CD4-positive, alpha-beta T cell treated with Interleukin-17A for 1 hour (primary cell): Measurements from ENCODE around the gene CLSTN2.

Experiments used
- DNase-seq: peaks from one replicate; pipeline ENCODE4 v3.0.0-alpha.2; 2020

The CLSTN2 gene

GRCh38 chr3:140196970-140197369, 262.0 kb downstream of the CLSTN2 start:
- DNase-seq: no peak

GRCh38 chr3:140198242-140198641, 263.3 kb downstream of the CLSTN2 start:
- DNase-seq: no peak

DNA sequence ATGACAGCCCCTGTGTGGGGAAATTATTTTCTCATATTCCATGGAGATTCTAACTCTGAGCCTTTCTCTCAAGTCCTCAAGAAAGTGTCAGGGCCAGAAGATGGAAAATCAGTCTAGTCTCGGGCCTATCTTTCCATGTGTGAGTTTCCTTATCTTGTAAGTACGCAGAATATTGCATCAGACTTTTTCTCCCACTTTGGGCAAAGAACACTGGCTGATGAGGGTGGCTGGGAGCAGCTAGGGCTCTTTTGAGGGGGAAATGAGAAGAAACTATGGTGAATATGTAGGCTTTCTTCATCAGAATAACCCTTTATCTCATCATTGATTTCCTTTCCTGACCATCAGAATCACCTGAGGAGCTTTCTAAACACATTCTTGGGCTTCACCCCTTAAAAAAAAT, 264.0 kb downstream of the CLSTN2 start:
- no peak for DNase-seq

DNA sequence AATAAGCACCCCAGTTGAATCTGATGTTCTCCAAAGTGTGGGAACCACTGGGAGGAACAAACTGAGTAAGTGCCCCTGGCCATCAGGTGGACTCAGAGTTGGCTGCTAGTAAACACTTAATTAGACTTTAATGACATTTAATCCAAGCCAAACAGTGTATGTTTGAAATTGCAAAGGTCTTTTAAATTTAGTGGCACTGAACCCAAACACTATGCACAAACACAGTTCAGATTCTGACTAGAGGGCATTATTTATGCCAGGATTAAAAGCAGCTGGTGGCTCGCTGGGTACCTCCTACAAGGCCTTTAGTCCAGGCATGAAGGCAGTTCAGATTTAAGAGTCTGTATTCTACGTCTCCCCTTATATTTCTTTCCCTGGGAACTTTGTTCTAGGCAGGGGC, 264.8 kb downstream of the CLSTN2 start:
- DNase-seq: no peak

DNA sequence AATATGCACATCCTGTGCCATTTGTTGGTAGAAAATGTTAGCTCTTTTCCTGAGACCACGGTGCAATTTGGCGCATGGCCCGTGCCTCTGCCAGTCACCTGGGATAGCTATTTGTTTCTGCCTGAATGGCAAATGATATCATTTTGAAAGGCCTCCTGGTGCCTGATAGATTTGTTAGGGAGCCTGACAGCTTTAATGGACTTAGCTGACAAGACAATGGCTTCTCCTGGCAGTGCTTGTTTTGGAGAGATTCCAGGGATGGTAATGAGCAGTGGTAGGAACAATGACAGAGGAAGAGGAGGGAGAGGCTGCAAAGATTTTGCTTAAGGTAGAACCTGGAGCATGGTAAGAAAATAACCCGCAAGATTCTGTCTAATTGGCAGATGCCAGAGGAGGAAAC, 268.5 kb downstream of the CLSTN2 start:
- no peak for DNase-seq

- DNase-seq: no peak
Measured at GRCh38 chr3:140204271-140204984, 269.4 kb downstream of the CLSTN2 start.

GRCh38 chr3:140205598-140205997, 270.6 kb downstream of the CLSTN2 start:
- no peak for DNase-seq

- no peak for DNase-seq
Measured at GRCh38 chr3:140206196-140207040, 271.4 kb downstream of the CLSTN2 start.

- no peak for DNase-seq
Measured at GRCh38 chr3:140207541-140207940, 272.6 kb downstream of the CLSTN2 start.

- DNase-seq: no peak
Measured at GRCh38 chr3:140216249-140216648, 281.3 kb downstream of the CLSTN2 start.

- DNase-seq: no peak
Measured at GRCh38 chr3:140219291-140219690, 284.3 kb downstream of the CLSTN2 start.

DNA sequence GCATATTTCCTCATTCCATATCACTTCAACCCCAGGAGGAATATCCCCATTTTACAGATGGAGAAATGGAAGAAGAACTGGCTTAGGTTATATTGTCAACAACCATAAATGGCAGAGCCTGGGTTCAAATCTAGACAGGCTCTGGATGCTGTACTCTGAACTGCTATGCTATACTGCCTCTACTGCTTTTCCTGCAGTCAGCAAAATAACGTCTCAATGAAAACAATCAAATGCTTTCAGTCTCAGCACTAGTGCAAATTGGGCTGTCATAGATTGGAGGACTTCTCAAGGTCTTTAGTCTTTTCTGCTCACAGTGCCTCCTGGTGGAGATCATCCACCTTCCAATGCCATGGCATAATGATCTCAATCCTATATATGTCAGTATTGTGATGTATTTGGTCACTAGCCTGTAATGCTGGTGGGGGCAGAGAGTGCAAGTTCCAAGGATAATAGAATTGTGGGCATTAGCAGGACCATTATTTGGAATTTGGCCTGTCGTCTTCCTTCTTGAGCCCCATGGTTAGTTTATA, 285.0 kb downstream of the CLSTN2 start:
- DNase-seq: no peak

DNA sequence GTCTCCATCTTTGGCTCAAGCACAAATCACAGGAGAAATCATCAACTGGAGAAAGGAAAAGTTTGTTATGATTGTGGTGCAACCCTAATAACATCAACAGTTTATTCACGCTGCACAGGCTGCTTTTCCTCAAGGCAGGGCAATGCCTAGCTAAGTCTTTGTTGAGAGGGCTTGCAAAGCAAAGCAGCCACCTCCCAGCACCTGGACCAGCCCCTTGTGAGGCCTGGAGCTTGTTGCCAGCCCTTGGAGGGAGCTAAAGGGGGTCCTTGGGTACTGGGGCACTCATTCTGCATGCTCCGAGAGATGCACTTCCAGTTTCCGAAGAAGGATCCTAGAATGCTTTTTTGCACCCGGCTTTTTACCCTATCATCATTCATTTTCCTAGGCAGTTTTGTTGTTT, 288.2 kb downstream of the CLSTN2 start:
- DNase-seq: no peak

GRCh38 chr3:140223631-140224030, 288.6 kb downstream of the CLSTN2 start:
- no peak for DNase-seq

DNA sequence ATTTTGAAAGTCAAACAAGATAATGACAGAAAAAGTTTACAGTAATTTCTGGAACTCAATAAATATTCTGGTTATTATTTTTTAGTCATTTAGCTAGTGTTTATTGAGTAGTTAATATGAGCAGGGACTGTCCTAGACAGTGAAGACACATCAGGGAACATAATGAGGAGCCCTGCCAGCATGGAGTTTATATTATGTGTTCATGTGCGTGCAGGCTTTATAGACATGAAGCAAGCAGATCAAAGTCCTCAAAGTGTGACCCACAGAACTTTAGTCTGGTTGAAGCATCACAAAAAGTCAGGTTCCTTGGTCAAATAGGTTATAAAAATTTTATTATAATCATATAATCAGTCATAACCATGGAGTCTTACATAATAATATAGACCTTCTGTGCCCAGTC, 289.3 kb downstream of the CLSTN2 start:
- no peak for DNase-seq

- no peak for DNase-seq
Measured at GRCh38 chr3:140225996-140226395, 291.0 kb downstream of the CLSTN2 start.

DNA sequence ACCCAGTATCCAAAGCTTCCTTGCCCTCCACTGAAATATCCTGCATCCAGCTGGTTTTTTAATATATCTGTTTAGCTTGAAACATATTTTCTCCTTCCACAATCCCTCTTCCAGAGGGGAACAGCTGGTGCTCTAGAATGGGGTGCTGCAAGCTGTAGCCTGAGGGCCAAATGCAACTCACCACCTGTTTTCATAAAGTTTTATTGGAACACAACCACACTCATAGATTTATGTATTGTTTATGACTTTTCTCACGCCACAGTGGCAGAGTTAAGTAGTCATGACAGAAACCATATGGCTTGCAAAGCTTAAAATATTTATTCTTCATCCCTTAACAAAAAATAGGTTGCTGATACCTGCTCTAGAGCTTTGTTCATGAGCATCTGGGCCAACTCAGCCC, 298.7 kb downstream of the CLSTN2 start:
- DNase-seq: no peak

DNA sequence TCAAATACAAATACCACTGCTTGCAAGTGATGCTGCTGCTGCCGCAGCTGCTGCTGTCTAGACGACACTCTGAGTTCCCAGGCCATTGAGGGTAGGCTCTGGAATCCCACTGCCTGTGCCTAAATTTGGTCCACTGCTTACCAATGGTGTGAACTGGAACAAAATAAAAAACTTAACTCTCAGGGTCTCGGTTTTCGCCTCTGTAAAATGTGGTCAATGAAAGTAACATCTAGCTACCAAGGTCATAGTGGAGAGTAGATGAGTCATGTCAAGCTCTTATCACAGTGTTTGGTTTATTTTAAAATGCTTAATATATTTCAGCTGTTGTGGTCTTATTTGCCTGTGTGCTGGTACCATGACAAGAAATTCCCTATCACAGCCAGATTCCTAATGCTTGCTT, 299.3 kb downstream of the CLSTN2 start:
- DNase-seq: no peak

DNA sequence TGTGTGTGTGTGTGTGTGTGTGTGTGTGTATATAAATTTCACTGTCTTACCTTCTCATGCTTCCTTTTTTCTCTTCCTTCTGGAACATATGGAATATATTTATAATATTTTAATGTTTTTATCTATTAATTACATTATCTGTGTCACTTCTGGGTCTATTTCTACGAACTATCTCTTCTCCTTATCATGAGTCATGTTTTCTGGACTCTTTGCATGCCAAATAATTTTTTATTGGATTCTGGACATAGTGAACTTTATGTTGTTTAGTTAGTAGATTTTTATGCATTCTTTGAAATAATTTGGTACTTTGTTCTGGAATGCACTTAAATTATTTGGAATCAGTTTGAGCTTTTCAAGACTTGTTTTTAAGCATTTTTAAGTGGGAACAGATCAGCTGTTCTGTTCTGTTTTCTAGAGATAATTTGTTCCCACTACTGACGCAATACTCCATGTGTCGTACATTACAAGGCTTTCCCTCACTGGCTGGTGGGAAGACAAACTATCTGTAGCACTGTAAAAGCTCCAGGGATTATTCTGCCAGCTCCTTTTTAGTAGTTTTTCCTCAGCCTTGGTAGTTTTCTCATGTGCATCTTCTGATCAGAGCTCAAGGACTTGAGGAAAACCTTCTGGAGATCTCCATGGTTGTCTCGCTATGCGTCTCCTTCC, 302.0 kb downstream of the CLSTN2 start:
- DNase-seq: no peak

DNA sequence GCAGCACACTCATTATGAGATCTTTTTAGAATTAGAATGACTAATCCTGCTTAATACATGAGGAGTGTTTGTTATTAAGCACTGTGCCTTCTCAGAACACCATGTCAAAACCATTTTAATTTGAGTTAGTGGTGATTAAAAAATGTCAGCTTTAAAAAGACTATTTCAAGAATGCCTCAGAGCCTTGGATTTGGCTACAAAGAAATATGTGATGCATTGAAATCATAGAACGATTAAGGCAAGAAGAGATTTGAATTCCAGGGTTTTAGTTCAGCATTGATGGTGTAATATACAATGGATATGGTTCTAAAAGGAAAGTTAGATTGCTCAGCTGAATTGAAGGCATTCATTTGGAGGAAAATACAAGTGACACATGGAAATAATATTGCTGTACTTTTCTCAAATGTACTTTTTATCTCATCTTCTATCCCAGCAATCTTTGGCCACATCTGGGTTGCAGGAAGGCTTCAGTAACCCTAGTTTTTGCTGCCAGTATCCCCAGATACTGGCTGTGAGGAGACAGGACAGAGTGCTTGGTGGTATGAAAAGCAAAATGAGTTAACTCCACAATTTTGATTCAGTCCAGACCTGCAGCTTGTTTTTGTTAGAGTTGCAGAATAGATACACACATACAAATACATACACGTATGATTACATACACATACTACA, 303.8 kb downstream of the CLSTN2 start:
- no peak for DNase-seq

- DNase-seq: no peak
Measured at GRCh38 chr3:140242818-140243276, 307.9 kb downstream of the CLSTN2 start.

DNA sequence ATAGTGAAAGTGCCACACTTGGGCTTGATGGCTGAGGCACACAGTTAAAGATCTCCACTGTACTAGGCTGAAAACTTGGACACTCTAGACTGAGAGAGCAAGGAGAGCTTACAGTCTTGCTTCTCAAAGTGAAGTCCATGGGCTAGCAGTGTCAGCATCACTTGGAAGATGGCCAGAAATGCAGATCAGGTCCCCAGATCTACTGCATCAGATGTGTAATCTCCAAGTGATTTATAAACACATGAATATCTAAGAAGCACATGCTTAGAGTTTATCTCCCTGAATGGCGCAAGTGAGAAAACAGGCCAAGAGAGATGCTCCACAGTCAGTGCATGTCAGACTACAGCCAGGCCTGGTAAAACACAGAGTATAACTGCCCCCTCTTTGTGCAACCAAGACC, 308.6 kb downstream of the CLSTN2 start:
- no peak for DNase-seq

GRCh38 chr3:140244893-140245292, 309.9 kb downstream of the CLSTN2 start:
- no peak for DNase-seq
